ENCODE data around the gene CKLF.

GRCh38 chr16:66609139-66609510 is 56.7 kb downstream of the CKLF start:
- TF ChIP-seq CTCF (IDR thresholded peaks at IDR 0.05) (no peak), POLR2A (IDR thresholded peaks at IDR 0.05) (no peak), POLR2AphosphoS5 (IDR thresholded peaks at IDR 0.05) (no peak)
